Calu3 (cell line): ENCODE data around the gene SLC37A1. TPM values are rescaled to one million over a fixed set of nuclear protein-coding genes. Genes with fewer than 3 reads are reported as not detected.
"Not testable (repeated sequence)": the region's sequence is repeated elsewhere in the genome, so short reads cannot be mapped to it uniquely, and the experiment has no call there.

ENCODE experiments used
- BruUV-seq: library from RNA; stranded (reverse); fragments of 400-500 nt; replicated peaks from 2 replicates; lab custom pipeline; 2021; lab: Mats Ljungman, UMichigan
- CTCF ChIA-PET: fragments of 300-600 bp; sonication (Branson Sonifier 250); formaldehyde crosslinking; loops from one replicate; lab custom pipeline; 2022; ENCODE audit warnings: antibody characterized with exemption; lab: Charles Lee
- DNase-seq: peaks from one replicate; pipeline ENCODE4 v3.0.0; 2022
- H3K27ac Mint-ChIP-seq: one replicate; pipeline ENCODE4 v1.8.0; 2022; ENCODE audit warnings: mixed read lengths; ENCODE audit not compliant: unreplicated experiment
- H3K27me3 Mint-ChIP-seq: one replicate; pipeline ENCODE4 v1.8.0; 2022; ENCODE audit warnings: mixed read lengths; ENCODE audit not compliant: unreplicated experiment
- H3K36me3 Mint-ChIP-seq: one replicate; pipeline ENCODE4 v1.8.0; 2022; ENCODE audit warnings: mild to moderate bottlenecking, moderate library complexity, mixed read lengths; ENCODE audit not compliant: insufficient read depth, unreplicated experiment
- H3K4me1 Mint-ChIP-seq: one replicate; pipeline ENCODE4 v1.8.0; 2022; ENCODE audit warnings: mild to moderate bottlenecking, low read depth, mixed read lengths; ENCODE audit not compliant: unreplicated experiment
- H3K4me3 Mint-ChIP-seq: one replicate; pipeline ENCODE4 v1.8.0; 2022; ENCODE audit warnings: mild to moderate bottlenecking, low read depth, moderate library complexity, mixed read lengths; ENCODE audit not compliant: unreplicated experiment
- H3K9me3 Mint-ChIP-seq: one replicate; pipeline ENCODE4 v1.8.0; 2022; ENCODE audit warnings: low read depth, mixed read lengths; ENCODE audit not compliant: unreplicated experiment
- CTCF ChIP-seq: fragments of 200-600 bp; IDR thresholded peaks from one replicate; pipeline ENCODE4 v1.8.0; 2022; ENCODE audit warnings: antibody characterized with exemption; ENCODE audit not compliant: unreplicated experiment
- intact Hi-C: fragments of 100-400 bp; cut with micrococcal nuclease; formaldehyde crosslinking; loops from one replicate; pipeline ENCODE4 v1.10.0; 2022; ENCODE audit not compliant: unreplicated experiment
- total RNA-seq: library from RNA; stranded (reverse); gene quantifications from 2 replicates; pipeline ENCODE4 v1.2.3, GENCODE V29; 2022

SLC37A1 gene
- total RNA-seq, 1 experiment from 2014 or later = 24.9 TPM

GRCh38 chr21:42466700-42467099 lies 47.0 kb upstream of the SLC37A1 start:
- Mint-ChIP-seq H3K27ac (no peak overlapping the region), H3K36me3 (peaks cover 22% of the 10 kb centered on the region), H3K27me3 (no peaks in the 10 kb centered on the region), H3K9me3 (peaks cover 2% of the 10 kb centered on the region), H3K4me3 (no peak overlapping the region), H3K4me1 (peaks cover 75% of the 10 kb centered on the region)
- intact Hi-C loops = loop anchor here (5.0 kb wide), 1 partner anchor 51 kb away; no protein-coding TSS in a partner anchor
- no peak for TF ChIP-seq CTCF
- CTCF ChIA-PET = interaction anchor here (0.6 to 1.3 kb wide), 3 partner anchors 59 to 251 kb away, joined by 3 to 4 read pairs (median 4); no protein-coding TSS in a partner anchor
- no TSS peak for BruUV-seq
- no peak for DNase-seq

- Mint-ChIP-seq H3K36me3 (peaks cover 22% of the 10 kb centered on the region), H3K27ac (peak overlapping the region; percentile 52), H3K4me1 (peaks cover 71% of the 10 kb centered on the region), H3K27me3 (no peaks in the 10 kb centered on the region), H3K9me3 (peaks cover 2% of the 10 kb centered on the region), H3K4me3 (no peak overlapping the region)
- DNase-seq = peak; percentile 25
- intact Hi-C loops = loop anchor here (5.0 kb wide), 1 partner anchor 50 kb away; no protein-coding TSS in a partner anchor
- TF ChIP-seq CTCF = no peak
- CTCF ChIA-PET = interaction anchor here (0.6 to 1.3 kb wide), 3 partner anchors 58 to 252 kb away, joined by 3 to 4 read pairs (median 4); no protein-coding TSS in a partner anchor
- BruUV-seq = no TSS peak
Observed at GRCh38 chr21:42467140-42467983, 46.3 kb upstream of the SLC37A1 start.

GRCh38 chr21:42468491-42469131 lies 45.0 kb upstream of the SLC37A1 start:
- BruUV-seq = no TSS peak
- H3K4me1 Mint-ChIP-seq = peaks cover 62% of the 10 kb centered on the region
- H3K4me3 Mint-ChIP-seq = no peak overlapping the region
- H3K9me3 Mint-ChIP-seq = peaks cover 2% of the 10 kb centered on the region
- CTCF ChIA-PET = interaction anchor here (1.3 kb wide), 1 partner anchor 56 kb away, joined by 4 read pairs; no protein-coding TSS in a partner anchor
- H3K27me3 Mint-ChIP-seq = no peaks in the 10 kb centered on the region
- H3K27ac Mint-ChIP-seq = peak overlapping the region; percentile 13
- no peak for TF ChIP-seq CTCF
- peaks cover 16% of the 10 kb centered on the region for H3K36me3 Mint-ChIP-seq
- intact Hi-C loops = loop anchor here (5.0 kb wide), 1 partner anchor 49 kb away; no protein-coding TSS in a partner anchor
- no peak for DNase-seq

- no peak for DNase-seq
- H3K9me3 Mint-ChIP-seq = no peaks in the 10 kb centered on the region
- peak overlapping the region; percentile 13 for H3K27ac Mint-ChIP-seq
- peaks cover 62% of the 10 kb centered on the region for H3K4me1 Mint-ChIP-seq
- H3K27me3 Mint-ChIP-seq = no peaks in the 10 kb centered on the region
- no peak overlapping the region for H3K4me3 Mint-ChIP-seq
- intact Hi-C loops = loop anchor here (5.0 kb wide), 1 partner anchor 48 kb away; no protein-coding TSS in a partner anchor
- no TSS peak for BruUV-seq
- H3K36me3 Mint-ChIP-seq = peaks cover 13% of the 10 kb centered on the region
- TF ChIP-seq CTCF = no peak
- CTCF ChIA-PET = interaction anchor here (1.3 kb wide), 1 partner anchor 55 kb away, joined by 4 read pairs; no protein-coding TSS in a partner anchor
Observed at GRCh38 chr21:42469272-42469671, 44.4 kb upstream of the SLC37A1 start.

- DNase-seq, H3K27me3 Mint-ChIP-seq, BruUV-seq, H3K4me3 Mint-ChIP-seq, H3K27ac Mint-ChIP-seq, H3K9me3 Mint-ChIP-seq: not testable (repeated sequence)
- Mint-ChIP-seq H3K36me3 (peaks cover 11% of the 10 kb centered on the region), H3K4me1 (peaks cover 62% of the 10 kb centered on the region)
- CTCF ChIA-PET = interaction anchor here (1.3 kb wide), 1 partner anchor 55 kb away, joined by 4 read pairs; no protein-coding TSS in a partner anchor
- intact Hi-C loops = loop anchor here (5.0 kb wide), 1 partner anchor 48 kb away; no protein-coding TSS in a partner anchor
Observed at GRCh38 chr21:42469726-42470125, 43.9 kb upstream of the SLC37A1 start.
